ENCODE data around the gene PHAX. TPM values are rescaled to one million over a fixed set of nuclear protein-coding genes. Genes with fewer than 3 reads are reported as not detected.

PHAX gene
- total RNA-seq, 1 experiment from 2014 or later: 24.5 TPM

DNA sequence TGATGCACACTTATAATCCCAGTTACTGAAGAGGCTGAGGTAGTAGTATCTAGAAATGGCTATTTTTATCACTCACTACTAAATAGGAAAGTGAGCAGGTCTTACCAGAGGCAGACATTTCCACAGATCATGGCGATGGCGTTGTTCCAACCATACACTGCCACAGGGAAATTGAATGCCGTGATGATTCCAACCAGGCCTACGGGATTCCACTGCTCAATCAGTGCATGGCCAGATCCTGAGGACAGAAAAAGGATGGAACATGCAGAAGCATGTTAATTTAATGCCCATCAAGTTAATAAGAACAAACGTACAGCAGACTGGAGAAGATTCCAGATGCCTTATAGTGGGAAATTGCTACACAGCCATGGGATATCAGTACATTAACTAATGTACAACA, 23.8 kb upstream of the PHAX start (continued):
- TF ChIP-seq CEBPB (IDR thresholded peaks at IDR 0.05; ENCODE audit: low read depth) (no peak), YY1 (IDR thresholded peaks at IDR 0.05; ENCODE audit: extremely low read depth, insufficient replicate concordance, low read depth, low read length) (no peak)

DNA sequence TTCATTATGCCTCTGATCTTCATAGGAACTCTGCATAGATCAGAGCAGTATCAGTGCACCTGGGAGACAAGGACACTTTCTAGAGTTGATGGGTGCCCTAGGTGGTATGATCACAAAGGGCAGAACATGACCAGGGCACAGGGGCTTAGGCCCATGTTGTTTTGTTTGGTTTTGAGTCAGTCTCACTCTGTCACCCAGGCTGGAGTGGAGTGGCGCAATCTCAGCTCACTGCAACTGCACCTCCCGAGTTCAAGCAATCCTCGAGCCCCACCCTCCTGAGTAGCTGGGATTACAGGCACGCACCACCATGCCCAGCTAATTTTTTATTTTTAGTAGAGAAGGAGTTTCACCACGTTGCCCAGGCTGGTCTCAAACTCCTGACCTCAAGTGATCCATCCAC, 23.3 kb upstream of the PHAX start:
- H3K4me3 ChIP-seq (replicated peaks in 1 of 2; ENCODE audit: low read depth in 1 of 2, low read length in 2 of 2): no peak overlapping the region
- ATAC-seq (no peak), DNase-seq (ENCODE audit: low read depth, low spot score) (no peak)
- H3K9me2 ChIP-seq (ENCODE audit: insufficient read depth): no peaks in the 10 kb centered on the region
- POLR2A ChIA-PET: no interaction called here
- TF ChIP-seq POLR2A (IDR thresholded peaks at IDR 0.05; ENCODE audit: borderline replicate concordance, extremely low read depth, insufficient read depth, insufficient read length) (no peak), ZNF274 (IDR thresholded peaks at IDR 0.05; ENCODE audit: low read depth, low read length) (no peak), SIN3A (IDR thresholded peaks at IDR 0.05; ENCODE audit: low read depth) (no peak), JUND (IDR thresholded peaks at IDR 0.05) (no peak), SRF (IDR thresholded peaks at IDR 0.05; ENCODE audit: low read depth) (no peak), FOSL1 (IDR thresholded peaks at IDR 0.05; ENCODE audit: low read depth) (no peak), ELF1 (IDR thresholded peaks at IDR 0.05; ENCODE audit: borderline replicate concordance, low read depth) (no peak), EZH2 (IDR thresholded peaks at IDR 0.05) (no peak), TCF7L2 (IDR thresholded peaks at IDR 0.05; ENCODE audit: borderline replicate concordance, extremely low read depth, insufficient read depth, insufficient read length) (no peak)
- TF ChIP-seq, protein P1, sequence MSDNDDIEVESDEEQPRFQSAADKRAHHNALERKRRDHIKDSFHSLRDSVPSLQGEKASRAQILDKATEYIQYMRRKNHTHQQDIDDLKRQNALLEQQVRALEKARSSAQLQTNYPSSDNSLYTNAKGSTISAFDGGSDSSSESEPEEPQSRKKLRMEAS (IDR thresholded peaks at IDR 0.05): no peak
- TF ChIP-seq, protein P2, sequence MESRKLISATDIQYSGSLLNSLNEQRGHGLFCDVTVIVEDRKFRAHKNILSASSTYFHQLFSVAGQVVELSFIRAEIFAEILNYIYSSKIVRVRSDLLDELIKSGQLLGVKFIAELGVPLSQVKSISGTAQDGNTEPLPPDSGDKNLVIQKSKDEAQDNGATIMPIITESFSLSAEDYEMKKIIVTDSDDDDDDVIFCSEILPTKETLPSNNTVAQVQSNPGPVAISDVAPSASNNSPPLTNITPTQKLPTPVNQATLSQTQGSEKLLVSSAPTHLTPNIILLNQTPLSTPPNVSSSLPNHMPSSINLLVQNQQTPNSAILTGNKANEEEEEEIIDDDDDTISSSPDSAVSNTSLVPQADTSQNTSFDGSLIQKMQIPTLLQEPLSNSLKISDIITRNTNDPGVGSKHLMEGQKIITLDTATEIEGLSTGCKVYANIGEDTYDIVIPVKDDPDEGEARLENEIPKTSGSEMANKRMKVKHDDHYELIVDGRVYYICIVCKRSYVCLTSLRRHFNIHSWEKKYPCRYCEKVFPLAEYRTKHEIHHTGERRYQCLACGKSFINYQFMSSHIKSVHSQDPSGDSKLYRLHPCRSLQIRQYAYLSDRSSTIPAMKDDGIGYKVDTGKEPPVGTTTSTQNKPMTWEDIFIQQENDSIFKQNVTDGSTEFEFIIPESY (IDR thresholded peaks at IDR 0.05; ENCODE audit: extremely low read depth, insufficient replicate concordance, low read length): no peak
- TF ChIP-seq, protein P3, sequence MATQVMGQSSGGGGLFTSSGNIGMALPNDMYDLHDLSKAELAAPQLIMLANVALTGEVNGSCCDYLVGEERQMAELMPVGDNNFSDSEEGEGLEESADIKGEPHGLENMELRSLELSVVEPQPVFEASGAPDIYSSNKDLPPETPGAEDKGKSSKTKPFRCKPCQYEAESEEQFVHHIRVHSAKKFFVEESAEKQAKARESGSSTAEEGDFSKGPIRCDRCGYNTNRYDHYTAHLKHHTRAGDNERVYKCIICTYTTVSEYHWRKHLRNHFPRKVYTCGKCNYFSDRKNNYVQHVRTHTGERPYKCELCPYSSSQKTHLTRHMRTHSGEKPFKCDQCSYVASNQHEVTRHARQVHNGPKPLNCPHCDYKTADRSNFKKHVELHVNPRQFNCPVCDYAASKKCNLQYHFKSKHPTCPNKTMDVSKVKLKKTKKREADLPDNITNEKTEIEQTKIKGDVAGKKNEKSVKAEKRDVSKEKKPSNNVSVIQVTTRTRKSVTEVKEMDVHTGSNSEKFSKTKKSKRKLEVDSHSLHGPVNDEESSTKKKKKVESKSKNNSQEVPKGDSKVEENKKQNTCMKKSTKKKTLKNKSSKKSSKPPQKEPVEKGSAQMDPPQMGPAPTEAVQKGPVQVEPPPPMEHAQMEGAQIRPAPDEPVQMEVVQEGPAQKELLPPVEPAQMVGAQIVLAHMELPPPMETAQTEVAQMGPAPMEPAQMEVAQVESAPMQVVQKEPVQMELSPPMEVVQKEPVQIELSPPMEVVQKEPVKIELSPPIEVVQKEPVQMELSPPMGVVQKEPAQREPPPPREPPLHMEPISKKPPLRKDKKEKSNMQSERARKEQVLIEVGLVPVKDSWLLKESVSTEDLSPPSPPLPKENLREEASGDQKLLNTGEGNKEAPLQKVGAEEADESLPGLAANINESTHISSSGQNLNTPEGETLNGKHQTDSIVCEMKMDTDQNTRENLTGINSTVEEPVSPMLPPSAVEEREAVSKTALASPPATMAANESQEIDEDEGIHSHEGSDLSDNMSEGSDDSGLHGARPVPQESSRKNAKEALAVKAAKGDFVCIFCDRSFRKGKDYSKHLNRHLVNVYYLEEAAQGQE (IDR thresholded peaks at IDR 0.05; ENCODE audit: low read depth): no peak
- TF ChIP-seq, protein P4, sequence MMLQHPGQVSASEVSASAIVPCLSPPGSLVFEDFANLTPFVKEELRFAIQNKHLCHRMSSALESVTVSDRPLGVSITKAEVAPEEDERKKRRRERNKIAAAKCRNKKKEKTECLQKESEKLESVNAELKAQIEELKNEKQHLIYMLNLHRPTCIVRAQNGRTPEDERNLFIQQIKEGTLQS (IDR thresholded peaks at IDR 0.05): no peak
- CTCF ChIA-PET: no interaction called here
- H3K4me1 ChIP-seq (ENCODE audit: control insufficient read depth in 1 of 2, insufficient read depth in 2 of 2, low read length in 2 of 2): no peaks in the 10 kb centered on the region
- H3K4me2 ChIP-seq (ENCODE audit: low read length): no peak overlapping the region
- no peaks in the 10 kb centered on the region for H3K79me2 ChIP-seq (ENCODE audit: insufficient read depth, low read length)
- H3K36me3 ChIP-seq (ENCODE audit: control insufficient read depth in 1 of 2, insufficient read depth in 2 of 2, low read length in 2 of 2): peaks cover 2 to 20% of the 10 kb centered on the region in 2 experiments; a peak in 2 of 4 replicates
- H3K9ac ChIP-seq (ENCODE audit: low read length): no peak overlapping the region
- H3K27ac ChIP-seq (ENCODE audit: low read depth, low read length): no peak overlapping the region
- intact Hi-C loops (cut with micrococcal nuclease): no loop called here
- H2AFZ ChIP-seq (ENCODE audit: low read depth, low read length, poor library complexity, severe bottlenecking): no peak overlapping the region
- no peaks in the 10 kb centered on the region for H3K9me3 ChIP-seq (ENCODE audit: control insufficient read depth in 1 of 2, insufficient read depth in 1 of 2, low read depth in 1 of 2, low read length in 2 of 2)
- BruUV-seq (replicated peaks): no TSS peak
- no peaks in the 10 kb centered on the region for H4K20me1 ChIP-seq (ENCODE audit: insufficient read depth)
- RAD21 ChIA-PET (ENCODE audit: low non-redundant PET in 1 of 2, low total read pairs in 2 of 2, uncharacterized antibody in 2 of 2, unreplicated experiment in 2 of 2): no interaction called here
- no peaks in the 10 kb centered on the region for H3K27me3 ChIP-seq (ENCODE audit: insufficient read depth, low read length)
